HEK293 (cell line): Measurements from ENCODE around the gene ITGAL.

Source experiments
- CTCF ChIA-PET: fragments of 350-600 bp; formaldehyde crosslinking; extraction: SDS; loops from one replicate; lab custom pipeline; 2021; ENCODE audit warnings: antibody characterized with exemption; lab: Yijun Ruan, JAX
- POLR2A ChIA-PET: fragments of 300-600 bp; formaldehyde crosslinking; extraction: SDS; loops from one replicate; lab custom pipeline; 2020; ENCODE audit warnings: antibody characterized with exemption, inconsistent platforms; lab: Yijun Ruan, JAX
- H3K27ac ChIP-seq: fragments of 200-500 bp; sonication (Bioruptor generic); 2 replicates; pipeline ENCODE4 v1.5.1; 2014; ENCODE audit warnings: low read depth, low read length, control low read depth, inconsistent platforms; ENCODE audit errors: extremely low read depth
- H3K36me3 ChIP-seq, 2 experiments: fragments of 200-500 bp in 1 of 2; sonication (Bioruptor generic) in 1 of 2; 1 replicate in 1 of 2; 2 replicates in 1 of 2; pipeline ENCODE4 v1.5.1; 2014 to 2017; ENCODE audit warnings: inconsistent platforms in 2 of 2, low read length in 2 of 2; ENCODE audit not compliant: control insufficient read depth in 2 of 2, insufficient read depth in 1 of 2
- H3K4me1 ChIP-seq: fragments of 200-500 bp; sonication (Bioruptor generic); 2 replicates; pipeline ENCODE4 v1.5.1; 2014; ENCODE audit warnings: mild to moderate bottlenecking, low read length, inconsistent platforms; ENCODE audit not compliant: control insufficient read depth, insufficient read depth
- H3K4me3 ChIP-seq: 2 replicates; pipeline ENCODE4 v1.5.1; 2011; ENCODE audit warnings: low read depth, mild to moderate bottlenecking, control low read depth, low read length, moderate library complexity
- H3K9me3 ChIP-seq: fragments of 200-500 bp; sonication (Bioruptor generic); 2 replicates; pipeline ENCODE4 v1.5.1; 2014; ENCODE audit warnings: low read depth, low read length, inconsistent platforms; ENCODE audit not compliant: control insufficient read depth, insufficient read depth
- GLIS1 ChIP-seq: fragments of 450-650 bp; formaldehyde crosslinking; IDR thresholded peaks from 2 replicates; pipeline ENCODE4 v1.5.1; 2016; ENCODE audit warnings: missing biosample characterization, missing genetic modification characterization
- PRDM1 ChIP-seq: fragments of 450-650 bp; formaldehyde crosslinking; IDR thresholded peaks from 2 replicates; pipeline ENCODE4; 2016; ENCODE audit warnings: missing biosample characterization, missing genetic modification characterization
- ZFP69B ChIP-seq: fragments of 450-650 bp; formaldehyde crosslinking; IDR thresholded peaks from 2 replicates; pipeline ENCODE4 v1.5.1; 2016; ENCODE audit warnings: missing biosample characterization, missing genetic modification characterization
- ZNF121 ChIP-seq: fragments of 450-650 bp; formaldehyde crosslinking; IDR thresholded peaks from 2 replicates; pipeline ENCODE4 v1.5.1; 2016; ENCODE audit warnings: missing biosample characterization, missing genetic modification characterization
- ZNF157 ChIP-seq: fragments of 450-650 bp; formaldehyde crosslinking; IDR thresholded peaks from 2 replicates; pipeline ENCODE4 v1.5.1; 2016; ENCODE audit warnings: missing biosample characterization, missing genetic modification characterization
- ZNF19 ChIP-seq: fragments of 450-650 bp; formaldehyde crosslinking; IDR thresholded peaks from 2 replicates; pipeline ENCODE4; 2016; ENCODE audit warnings: missing biosample characterization, missing genetic modification characterization, low read depth
- ZNF223 ChIP-seq: fragments of 450-650 bp; formaldehyde crosslinking; IDR thresholded peaks from 2 replicates; pipeline ENCODE4 v1.5.1; 2016; ENCODE audit warnings: missing biosample characterization, missing genetic modification characterization
- ZNF24 ChIP-seq: fragments of 450-650 bp; formaldehyde crosslinking; IDR thresholded peaks from 2 replicates; pipeline ENCODE4 v1.5.1; 2016; ENCODE audit warnings: missing biosample characterization, missing genetic modification characterization
- ZNF266 ChIP-seq: fragments of 450-650 bp; formaldehyde crosslinking; IDR thresholded peaks from 2 replicates; pipeline ENCODE4 v1.5.1; 2016; ENCODE audit warnings: missing biosample characterization, missing genetic modification characterization, low read depth
- ZNF274 ChIP-seq, 2 experiments: fragments of 200-500 bp in 1 of 2; fragments of 450-650 bp in 1 of 2; sonication (Bioruptor generic) in 1 of 2; formaldehyde crosslinking in 1 of 2; IDR thresholded peaks; 2 replicates each; pipeline versions ENCODE4 v1.5.1 to v1.6.1; 2014 to 2016; ENCODE audit warnings: borderline replicate concordance in 1 of 2, inconsistent platforms in 1 of 2, low read length in 1 of 2, missing biosample characterization in 1 of 2, missing genetic modification characterization in 1 of 2
- ZNF292 ChIP-seq: fragments of 450-650 bp; formaldehyde crosslinking; IDR thresholded peaks from 2 replicates; pipeline ENCODE4 v1.5.1; 2016; ENCODE audit warnings: low read depth, missing biosample characterization, missing genetic modification characterization, borderline replicate concordance
- ZNF530 ChIP-seq: fragments of 450-650 bp; formaldehyde crosslinking; IDR thresholded peaks from 2 replicates; pipeline ENCODE4 v1.5.1; 2016; ENCODE audit warnings: low read depth, missing biosample characterization, missing genetic modification characterization
- ZNF561 ChIP-seq: fragments of 450-650 bp; IDR thresholded peaks from 2 replicates; pipeline ENCODE4 v1.5.1; 2018; ENCODE audit warnings: missing biosample characterization, missing genetic modification characterization, borderline replicate concordance
- ZNF585B ChIP-seq: fragments of 450-650 bp; formaldehyde crosslinking; IDR thresholded peaks from 2 replicates; pipeline ENCODE4 v1.5.1; 2016; ENCODE audit warnings: missing biosample characterization, missing genetic modification characterization
- ZNF624 ChIP-seq: fragments of 450-650 bp; formaldehyde crosslinking; IDR thresholded peaks from 2 replicates; pipeline ENCODE4 v1.5.1; 2017; ENCODE audit warnings: missing biosample characterization, missing genetic modification characterization
- ZNF670 ChIP-seq: fragments of 450-650 bp; formaldehyde crosslinking; IDR thresholded peaks from 2 replicates; pipeline ENCODE4 v1.5.1; 2016; ENCODE audit warnings: missing biosample characterization, missing genetic modification characterization, low read depth
- ZNF830 ChIP-seq: fragments of 450-650 bp; IDR thresholded peaks from 2 replicates; pipeline ENCODE4 v1.5.0; 2018; ENCODE audit warnings: missing biosample characterization, missing genetic modification characterization, low read depth, mild to moderate bottlenecking, moderate library complexity
- TF ChIP-seq, protein P1 (sequence below): fragments of 450-650 bp; formaldehyde crosslinking; IDR thresholded peaks from 2 replicates; pipeline ENCODE4 v1.5.1; 2016; ENCODE audit warnings: missing biosample characterization, missing genetic modification characterization
- TF ChIP-seq, protein P2 (sequence below): fragments of 450-650 bp; formaldehyde crosslinking; IDR thresholded peaks from 2 replicates; pipeline ENCODE4 v1.5.1; 2016; ENCODE audit warnings: missing biosample characterization, missing genetic modification characterization
- TF ChIP-seq, protein P3 (sequence below): fragments of 450-650 bp; formaldehyde crosslinking; IDR thresholded peaks from 2 replicates; pipeline ENCODE4 v1.5.1; 2016; ENCODE audit warnings: missing biosample characterization, missing genetic modification characterization
- TF ChIP-seq, protein P4 (sequence below): fragments of 450-650 bp; formaldehyde crosslinking; IDR thresholded peaks from 2 replicates; pipeline ENCODE4 v1.5.1; 2016; ENCODE audit warnings: missing biosample characterization, missing genetic modification characterization, borderline replicate concordance
- TF ChIP-seq, protein P5 (sequence below): fragments of 450-650 bp; formaldehyde crosslinking; IDR thresholded peaks from 2 replicates; pipeline ENCODE4 v1.5.1; 2016; ENCODE audit warnings: missing biosample characterization, missing genetic modification characterization
- TF ChIP-seq, protein P6 (sequence below): fragments of 450-650 bp; formaldehyde crosslinking; IDR thresholded peaks from 2 replicates; pipeline ENCODE4 v1.5.1; 2016; ENCODE audit warnings: missing biosample characterization, missing genetic modification characterization

ITGAL gene

DNA sequence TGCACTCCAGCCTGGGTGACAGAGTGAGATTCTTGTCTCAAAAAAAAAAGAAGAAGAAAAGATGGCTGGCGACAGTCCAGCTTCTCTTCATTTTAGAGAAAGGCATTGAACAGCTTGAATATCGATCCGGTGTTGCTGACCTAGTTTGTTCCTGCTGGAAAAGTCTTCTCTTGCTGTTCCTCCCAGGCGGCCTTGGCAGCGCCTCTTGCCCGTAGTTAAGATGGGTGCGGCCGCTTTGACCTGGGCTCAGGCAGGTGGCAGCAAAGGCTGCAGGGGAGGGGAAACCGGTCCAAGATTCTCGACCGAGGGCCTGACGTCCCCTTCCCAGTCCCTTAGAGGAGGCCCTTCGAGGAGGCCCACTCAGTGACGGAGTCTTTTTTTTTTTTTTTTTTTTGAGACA lies 89.5 kb downstream of the ITGAL start (continued):
- TF ChIP-seq, protein P1, sequence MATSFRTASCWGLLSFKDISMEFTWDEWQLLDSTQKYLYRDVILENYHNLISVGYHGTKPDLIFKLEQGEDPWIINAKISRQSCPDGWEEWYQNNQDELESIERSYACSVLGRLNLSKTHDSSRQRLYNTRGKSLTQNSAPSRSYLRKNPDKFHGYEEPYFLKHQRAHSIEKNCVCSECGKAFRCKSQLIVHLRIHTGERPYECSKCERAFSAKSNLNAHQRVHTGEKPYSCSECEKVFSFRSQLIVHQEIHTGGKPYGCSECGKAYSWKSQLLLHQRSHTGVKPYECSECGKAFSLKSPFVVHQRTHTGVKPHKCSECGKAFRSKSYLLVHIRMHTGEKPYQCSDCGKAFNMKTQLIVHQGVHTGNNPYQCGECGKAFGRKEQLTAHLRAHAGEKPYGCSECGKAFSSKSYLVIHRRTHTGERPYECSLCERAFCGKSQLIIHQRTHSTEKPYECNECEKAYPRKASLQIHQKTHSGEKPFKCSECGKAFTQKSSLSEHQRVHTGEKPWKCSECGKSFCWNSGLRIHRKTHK (tag by site-specific recombination): no peak
- TF ChIP-seq, protein P2, sequence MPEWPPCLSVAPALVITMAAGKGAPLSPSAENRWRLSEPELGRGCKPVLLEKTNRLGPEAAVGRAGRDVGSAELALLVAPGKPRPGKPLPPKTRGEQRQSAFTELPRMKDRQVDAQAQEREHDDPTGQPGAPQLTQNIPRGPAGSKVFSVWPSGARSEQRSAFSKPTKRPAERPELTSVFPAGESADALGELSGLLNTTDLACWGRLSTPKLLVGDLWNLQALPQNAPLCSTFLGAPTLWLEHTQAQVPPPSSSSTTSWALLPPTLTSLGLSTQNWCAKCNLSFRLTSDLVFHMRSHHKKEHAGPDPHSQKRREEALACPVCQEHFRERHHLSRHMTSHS (tag by site-specific recombination): no peak
- no peak for TF ChIP-seq ZNF274 (IDR thresholded peaks at IDR 0.05; ENCODE audit: low read length)
- TF ChIP-seq ZNF274 (tag by site-specific recombination; IDR thresholded peaks at IDR 0.05; ENCODE audit: borderline replicate concordance): no peak
- TF ChIP-seq ZNF266: no peak
- TF ChIP-seq ZNF157 (tag by site-specific recombination): no peak
- no peak for TF ChIP-seq ZNF121 (tag by site-specific recombination)

DNA sequence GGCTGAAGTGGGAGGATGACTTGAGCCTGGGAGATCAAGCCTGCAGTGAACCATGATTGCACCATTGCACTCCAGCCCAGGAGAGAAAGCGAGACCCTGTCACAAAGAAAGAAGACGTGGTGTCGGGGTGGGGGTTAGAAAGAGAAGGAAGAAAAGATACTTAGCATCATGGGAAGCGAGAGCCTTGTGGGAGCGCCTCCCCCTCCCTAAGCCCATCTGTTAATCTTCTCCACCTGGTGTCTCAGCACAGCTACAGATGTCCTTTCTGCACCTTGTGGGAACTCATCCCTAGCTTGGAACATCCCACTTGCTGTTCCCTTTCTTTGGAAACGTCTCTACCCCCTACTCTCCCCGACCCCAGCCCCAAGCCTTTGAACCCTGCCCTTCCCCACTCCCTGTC lies 93.0 kb downstream of the ITGAL start:
- no peak for TF ChIP-seq GLIS1 (tag by site-specific recombination)
- TF ChIP-seq, protein P3, sequence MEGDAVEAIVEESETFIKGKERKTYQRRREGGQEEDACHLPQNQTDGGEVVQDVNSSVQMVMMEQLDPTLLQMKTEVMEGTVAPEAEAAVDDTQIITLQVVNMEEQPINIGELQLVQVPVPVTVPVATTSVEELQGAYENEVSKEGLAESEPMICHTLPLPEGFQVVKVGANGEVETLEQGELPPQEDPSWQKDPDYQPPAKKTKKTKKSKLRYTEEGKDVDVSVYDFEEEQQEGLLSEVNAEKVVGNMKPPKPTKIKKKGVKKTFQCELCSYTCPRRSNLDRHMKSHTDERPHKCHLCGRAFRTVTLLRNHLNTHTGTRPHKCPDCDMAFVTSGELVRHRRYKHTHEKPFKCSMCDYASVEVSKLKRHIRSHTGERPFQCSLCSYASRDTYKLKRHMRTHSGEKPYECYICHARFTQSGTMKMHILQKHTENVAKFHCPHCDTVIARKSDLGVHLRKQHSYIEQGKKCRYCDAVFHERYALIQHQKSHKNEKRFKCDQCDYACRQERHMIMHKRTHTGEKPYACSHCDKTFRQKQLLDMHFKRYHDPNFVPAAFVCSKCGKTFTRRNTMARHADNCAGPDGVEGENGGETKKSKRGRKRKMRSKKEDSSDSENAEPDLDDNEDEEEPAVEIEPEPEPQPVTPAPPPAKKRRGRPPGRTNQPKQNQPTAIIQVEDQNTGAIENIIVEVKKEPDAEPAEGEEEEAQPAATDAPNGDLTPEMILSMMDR (tag by site-specific recombination): no peak
- TF ChIP-seq, protein P2 (tag by site-specific recombination): no peak
- TF ChIP-seq, protein P4, sequence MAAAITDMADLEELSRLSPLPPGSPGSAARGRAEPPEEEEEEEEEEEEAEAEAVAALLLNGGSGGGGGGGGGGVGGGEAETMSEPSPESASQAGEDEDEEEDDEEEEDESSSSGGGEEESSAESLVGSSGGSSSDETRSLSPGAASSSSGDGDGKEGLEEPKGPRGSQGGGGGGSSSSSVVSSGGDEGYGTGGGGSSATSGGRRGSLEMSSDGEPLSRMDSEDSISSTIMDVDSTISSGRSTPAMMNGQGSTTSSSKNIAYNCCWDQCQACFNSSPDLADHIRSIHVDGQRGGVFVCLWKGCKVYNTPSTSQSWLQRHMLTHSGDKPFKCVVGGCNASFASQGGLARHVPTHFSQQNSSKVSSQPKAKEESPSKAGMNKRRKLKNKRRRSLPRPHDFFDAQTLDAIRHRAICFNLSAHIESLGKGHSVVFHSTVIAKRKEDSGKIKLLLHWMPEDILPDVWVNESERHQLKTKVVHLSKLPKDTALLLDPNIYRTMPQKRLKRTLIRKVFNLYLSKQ (tag by site-specific recombination): no peak
- no peak for TF ChIP-seq ZNF830 (tag by site-specific recombination)
- TF ChIP-seq ZNF24: no peak
- TF ChIP-seq ZNF292 (tag by site-specific recombination): no peak
- TF ChIP-seq, protein P5, sequence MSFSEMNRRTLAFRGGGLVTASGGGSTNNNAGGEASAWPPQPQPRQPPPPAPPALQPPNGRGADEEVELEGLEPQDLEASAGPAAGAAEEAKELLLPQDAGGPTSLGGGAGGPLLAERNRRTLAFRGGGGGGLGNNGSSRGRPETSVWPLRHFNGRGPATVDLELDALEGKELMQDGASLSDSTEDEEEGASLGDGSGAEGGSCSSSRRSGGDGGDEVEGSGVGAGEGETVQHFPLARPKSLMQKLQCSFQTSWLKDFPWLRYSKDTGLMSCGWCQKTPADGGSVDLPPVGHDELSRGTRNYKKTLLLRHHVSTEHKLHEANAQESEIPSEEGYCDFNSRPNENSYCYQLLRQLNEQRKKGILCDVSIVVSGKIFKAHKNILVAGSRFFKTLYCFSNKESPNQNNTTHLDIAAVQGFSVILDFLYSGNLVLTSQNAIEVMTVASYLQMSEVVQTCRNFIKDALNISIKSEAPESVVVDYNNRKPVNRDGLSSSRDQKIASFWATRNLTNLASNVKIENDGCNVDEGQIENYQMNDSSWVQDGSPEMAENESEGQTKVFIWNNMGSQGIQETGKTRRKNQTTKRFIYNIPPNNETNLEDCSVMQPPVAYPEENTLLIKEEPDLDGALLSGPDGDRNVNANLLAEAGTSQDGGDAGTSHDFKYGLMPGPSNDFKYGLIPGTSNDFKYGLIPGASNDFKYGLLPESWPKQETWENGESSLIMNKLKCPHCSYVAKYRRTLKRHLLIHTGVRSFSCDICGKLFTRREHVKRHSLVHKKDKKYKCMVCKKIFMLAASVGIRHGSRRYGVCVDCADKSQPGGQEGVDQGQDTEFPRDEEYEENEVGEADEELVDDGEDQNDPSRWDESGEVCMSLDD (tag by site-specific recombination): no peak
- no peak for TF ChIP-seq ZNF624 (tag by site-specific recombination)
- no peak for TF ChIP-seq ZNF223 (tag by site-specific recombination)
- TF ChIP-seq ZFP69B (tag by site-specific recombination): no peak
- no peak for TF ChIP-seq PRDM1 (tag by site-specific recombination)
- TF ChIP-seq ZNF19 (tag by site-specific recombination): no peak
- TF ChIP-seq ZNF530 (tag by site-specific recombination): no peak
- TF ChIP-seq ZNF585B (tag by site-specific recombination): no peak
- TF ChIP-seq, protein P6, sequence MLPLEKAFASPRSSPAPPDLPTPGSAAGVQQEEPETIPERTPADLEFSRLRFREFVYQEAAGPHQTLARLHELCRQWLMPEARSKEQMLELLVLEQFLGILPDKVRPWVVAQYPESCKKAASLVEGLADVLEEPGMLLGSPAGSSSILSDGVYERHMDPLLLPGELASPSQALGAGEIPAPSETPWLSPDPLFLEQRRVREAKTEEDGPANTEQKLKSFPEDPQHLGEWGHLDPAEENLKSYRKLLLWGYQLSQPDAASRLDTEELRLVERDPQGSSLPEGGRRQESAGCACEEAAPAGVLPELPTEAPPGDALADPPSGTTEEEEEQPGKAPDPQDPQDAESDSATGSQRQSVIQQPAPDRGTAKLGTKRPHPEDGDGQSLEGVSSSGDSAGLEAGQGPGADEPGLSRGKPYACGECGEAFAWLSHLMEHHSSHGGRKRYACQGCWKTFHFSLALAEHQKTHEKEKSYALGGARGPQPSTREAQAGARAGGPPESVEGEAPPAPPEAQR (tag by site-specific recombination): no peak
- TF ChIP-seq ZNF274 (IDR thresholded peaks at IDR 0.05; ENCODE audit: low read length): no peak
- TF ChIP-seq ZNF274 (tag by site-specific recombination; IDR thresholded peaks at IDR 0.05; ENCODE audit: borderline replicate concordance): no peak
- TF ChIP-seq ZNF670 (tag by site-specific recombination): no peak
- TF ChIP-seq ZNF561 (tag by site-specific recombination): no peak
- Histone ChIP-seq H3K4me3 (no peak overlapping the region), H3K27ac (no peak overlapping the region), H3K9me3 (no peaks in the 10 kb centered on the region), H3K36me3 (no peaks in the 10 kb centered on the region), H3K4me1 (no peaks in the 10 kb centered on the region)
- ChIA-PET POLR2A (interaction anchor here (0.6 to 1.4 kb wide), 4 partner anchors 8 to 53 kb away, joined by 3 to 7 read pairs (median 3); no protein-coding TSS in a partner anchor), CTCF (interaction anchor here (0.7 to 2.1 kb wide), 4 partner anchors 31 to 717 kb away, joined by 3 to 8 read pairs (median 4); no protein-coding TSS in a partner anchor)
